IPS-NIHi11 (cell line): ENCODE measurements around the gene ATG5.

Experiments used
- DNase-seq: peaks from one replicate; pipeline ENCODE4 v3.0.0; 2012; ENCODE audit warnings: mixed read lengths, low spot score

The ATG5 gene

GRCh38 chr6:106178900-106179299 is 146.7 kb downstream of the ATG5 start:
- no peak for DNase-seq

GRCh38 chr6:106177786-106178185 is 147.8 kb downstream of the ATG5 start:
- no peak for DNase-seq

GRCh38 chr6:106173124-106173879 is 152.3 kb downstream of the ATG5 start:
- no peak for DNase-seq

GRCh38 chr6:106170030-106170791 is 155.3 kb downstream of the ATG5 start:
- no peak for DNase-seq

- no peak for DNase-seq
Measured at GRCh38 chr6:106169517-106169916, 156.0 kb downstream of the ATG5 start.

- no peak for DNase-seq
Measured at GRCh38 chr6:106168097-106168888, 157.3 kb downstream of the ATG5 start.

- no peak for DNase-seq
Measured at GRCh38 chr6:106167096-106167814, 158.3 kb downstream of the ATG5 start.

GRCh38 chr6:106165885-106166485 is 159.6 kb downstream of the ATG5 start:
- no peak for DNase-seq

- no peak for DNase-seq
Measured at GRCh38 chr6:106163966-106164877, 161.3 kb downstream of the ATG5 start.

- peak; percentile 54 for DNase-seq
Measured at GRCh38 chr6:106163446-106163965, 162.1 kb downstream of the ATG5 start.

GRCh38 chr6:106162921-106163320 is 162.6 kb downstream of the ATG5 start:
- DNase-seq = no peak

- DNase-seq = no peak
Measured at GRCh38 chr6:106161893-106162292, 163.7 kb downstream of the ATG5 start.

GRCh38 chr6:106161311-106161874 is 164.2 kb downstream of the ATG5 start:
- DNase-seq = no peak

GRCh38 chr6:106160189-106160588 is 165.4 kb downstream of the ATG5 start:
- DNase-seq = no peak

- no peak for DNase-seq
Measured at GRCh38 chr6:106159531-106159940, 166.0 kb downstream of the ATG5 start.

- DNase-seq = no peak
Measured at GRCh38 chr6:106158816-106159215, 166.7 kb downstream of the ATG5 start.

- no peak for DNase-seq
Measured at GRCh38 chr6:106156863-106157262, 168.7 kb downstream of the ATG5 start.

- DNase-seq = no peak
Measured at GRCh38 chr6:106156413-106156812, 169.1 kb downstream of the ATG5 start.

GRCh38 chr6:106155219-106155830 is 170.2 kb downstream of the ATG5 start:
- no peak for DNase-seq
